GM21526 (cell line): ENCODE results near the gene ABL2.
A peak's percentile ranks its signal among the peaks of the same experiment; 100 is the strongest.

ENCODE experiments used
- ATAC-seq: cut with Tn5 transposase; IDR thresholded peaks from one replicate; pipeline ENCODE4 v1.9.1; 2021; ENCODE audit warnings: moderate library complexity; ENCODE audit not compliant: unreplicated experiment, low FRiP score

ABL2 gene

GRCh38 chr1:179103999-179104398, 125.5 kb downstream of the ABL2 start:
- no peak for ATAC-seq

DNA sequence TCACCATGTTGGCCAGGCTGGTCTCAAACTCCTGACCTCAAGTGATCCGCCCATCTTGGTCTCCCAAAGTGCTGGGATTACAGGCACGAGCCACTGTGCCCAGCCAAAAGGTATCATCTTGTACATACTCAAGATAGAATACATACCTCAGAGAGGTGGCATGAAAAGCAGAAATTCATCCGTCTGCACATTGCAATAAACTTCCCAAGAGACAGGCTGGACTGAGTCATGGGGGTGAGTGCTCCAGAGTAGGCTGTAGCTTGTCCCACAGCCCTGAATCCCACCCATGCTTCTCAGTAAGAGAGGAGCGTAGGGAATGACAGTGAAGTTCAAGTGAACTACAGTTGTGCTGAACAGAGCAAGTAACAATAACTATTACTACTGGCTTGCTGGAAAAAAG, 127.9 kb downstream of the ABL2 start:
- ATAC-seq: no peak

- ATAC-seq: no peak
These were observed 129.6 kb downstream of the ABL2 start for GRCh38 chr1:179099891-179100290.

DNA sequence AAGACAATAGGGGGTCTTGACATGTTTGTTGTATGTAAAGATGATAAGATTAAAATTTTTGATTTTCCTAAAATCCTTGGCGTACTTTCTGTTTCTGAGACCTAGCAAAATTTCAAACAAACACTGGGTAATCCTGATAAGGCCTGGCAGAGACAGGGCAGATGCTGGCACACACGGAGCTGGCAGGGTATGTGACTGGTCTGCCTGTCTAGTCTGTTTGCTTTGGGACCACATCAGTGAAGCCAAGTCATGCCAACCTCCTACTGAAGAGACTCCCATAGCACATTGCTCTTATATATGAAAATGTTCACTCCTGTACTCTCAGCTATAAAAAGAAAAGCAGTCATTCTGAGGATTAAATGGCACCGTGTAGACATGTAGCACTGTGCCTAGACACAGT, 133.6 kb downstream of the ABL2 start:
- no peak for ATAC-seq

DNA sequence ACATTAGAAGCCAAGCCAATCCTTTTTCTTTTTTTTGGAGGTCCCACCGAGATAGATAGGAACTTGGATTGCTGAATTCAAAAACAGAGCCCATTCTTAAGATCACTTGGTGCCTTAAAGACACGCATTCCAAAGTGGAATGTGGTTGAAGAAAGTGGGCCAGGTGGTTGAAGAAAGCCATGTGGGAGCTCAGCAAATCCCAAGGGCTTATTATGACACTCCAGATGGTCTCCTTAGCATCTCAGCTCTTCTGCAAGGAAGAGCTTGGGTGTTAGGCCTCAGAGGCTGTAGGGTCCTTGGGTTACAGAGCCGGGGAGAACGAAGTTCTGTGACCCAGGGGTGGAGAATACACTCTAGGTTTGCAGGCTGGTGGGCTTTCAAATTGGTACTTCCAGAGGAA, 134.1 kb downstream of the ABL2 start:
- ATAC-seq: no peak

DNA sequence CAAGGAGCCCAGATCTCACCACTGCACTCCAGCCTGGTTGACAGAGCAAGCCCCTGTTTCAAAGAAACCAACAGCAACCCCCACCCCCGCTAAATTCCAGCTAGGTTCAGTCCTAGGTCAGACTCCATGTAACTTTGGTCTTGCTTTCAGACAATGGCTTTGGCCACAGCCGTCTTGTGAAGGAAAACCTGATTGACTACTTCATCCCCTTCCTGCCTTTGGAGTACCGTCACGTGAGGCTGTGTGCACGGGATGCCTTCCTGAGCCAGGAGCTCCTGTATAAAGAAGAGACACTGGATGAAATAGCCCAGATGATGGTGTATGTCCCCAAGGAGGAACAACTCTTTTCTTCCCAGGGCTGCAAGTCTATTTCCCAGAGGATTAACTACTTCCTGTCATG, 134.7 kb downstream of the ABL2 start:
- ATAC-seq: no peak

DNA sequence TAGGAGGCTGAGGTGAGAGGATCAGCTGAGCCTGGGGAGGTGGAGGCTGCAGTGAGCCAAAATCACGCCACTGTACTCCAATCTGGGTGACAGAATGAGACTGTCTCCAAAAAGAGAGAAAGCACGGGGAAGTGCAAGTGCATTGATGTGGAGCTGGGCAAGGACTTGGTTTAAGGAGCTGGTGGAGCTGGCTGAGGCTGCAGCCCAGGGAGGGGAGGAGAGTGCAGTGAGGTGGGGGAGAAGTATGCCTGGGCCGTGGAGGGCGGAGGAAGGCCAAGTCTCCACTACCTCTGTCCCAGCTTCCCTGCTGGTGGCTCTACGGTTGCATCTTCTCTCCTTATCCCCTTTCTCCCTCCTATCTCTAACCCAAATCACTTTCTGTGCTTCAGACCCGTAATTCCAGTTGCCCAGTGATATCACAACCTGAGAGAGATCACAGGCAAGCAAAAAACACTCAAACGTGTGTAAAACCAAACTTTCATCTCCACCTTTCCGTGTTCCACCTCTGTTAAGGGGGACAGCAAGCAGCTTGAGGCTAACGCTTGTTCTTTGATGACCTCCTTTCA, 136.5 kb downstream of the ABL2 start:
- no peak for ATAC-seq

DNA sequence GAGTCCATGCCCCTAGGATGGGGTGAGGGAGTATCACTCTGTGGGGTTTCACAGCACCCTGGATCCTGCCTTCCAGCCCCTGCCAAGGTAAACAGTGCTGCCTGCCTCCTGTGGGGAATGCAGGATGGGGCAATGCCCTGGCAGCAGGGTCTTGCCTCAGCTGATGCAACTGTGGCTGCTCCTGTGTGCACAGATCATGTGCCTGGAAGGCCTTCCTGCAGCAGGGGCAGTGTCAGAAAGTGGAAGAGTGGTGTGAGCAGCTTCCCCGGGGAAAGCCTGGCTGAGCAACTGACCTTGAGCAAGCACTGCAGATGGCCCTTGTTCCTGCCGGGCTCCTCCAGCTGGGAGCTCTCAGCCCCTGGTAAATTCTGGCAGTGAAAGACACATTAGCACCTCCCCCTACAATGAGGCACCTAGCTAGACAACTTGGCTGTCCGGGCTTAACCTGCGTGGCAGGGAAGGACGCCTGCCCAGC, 137.7 kb downstream of the ABL2 start:
- ATAC-seq: no peak

DNA sequence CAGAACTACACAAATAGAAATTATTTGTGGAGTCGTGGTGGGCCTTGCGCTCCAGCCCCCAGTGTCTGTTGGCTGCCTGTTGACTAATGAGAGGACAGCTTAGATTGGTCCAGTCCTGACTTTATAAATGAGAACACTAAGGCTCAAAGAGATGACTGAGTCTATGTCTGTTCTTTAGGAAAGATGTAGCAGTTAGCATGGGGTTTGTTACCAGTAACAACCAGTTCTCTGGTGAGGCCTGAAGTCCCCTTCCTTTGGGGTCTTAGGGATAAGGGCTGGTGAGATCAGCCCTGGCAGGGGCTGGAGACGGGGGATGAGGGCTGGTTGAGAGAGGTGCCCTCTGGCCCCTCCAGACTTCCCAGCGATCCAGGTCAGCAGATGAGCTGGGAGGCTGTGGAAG, 138.6 kb downstream of the ABL2 start:
- ATAC-seq: no peak

DNA sequence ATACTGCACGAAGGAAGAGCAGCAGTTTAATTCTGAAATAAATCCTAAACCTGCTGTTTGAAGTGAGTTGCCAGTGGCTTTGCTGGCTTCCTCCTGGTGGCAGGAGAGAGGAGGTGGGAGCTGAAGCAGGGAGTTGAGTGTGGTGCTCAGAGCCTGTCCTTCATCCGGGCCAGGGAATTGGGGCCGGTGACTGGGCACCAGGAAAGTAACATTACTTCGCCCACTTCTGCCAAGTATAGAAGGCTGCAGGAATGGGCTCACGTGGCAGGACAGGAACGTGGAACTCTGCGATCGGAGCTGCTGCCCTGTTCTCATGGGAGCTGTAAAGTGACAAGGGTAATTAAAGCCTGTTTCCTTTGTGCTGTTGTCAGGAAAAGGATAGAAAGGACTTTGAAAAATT, 139.0 kb downstream of the ABL2 start:
- ATAC-seq: no peak

- no peak for ATAC-seq
These were observed 139.5 kb downstream of the ABL2 start for GRCh38 chr1:179089827-179090482.

DNA sequence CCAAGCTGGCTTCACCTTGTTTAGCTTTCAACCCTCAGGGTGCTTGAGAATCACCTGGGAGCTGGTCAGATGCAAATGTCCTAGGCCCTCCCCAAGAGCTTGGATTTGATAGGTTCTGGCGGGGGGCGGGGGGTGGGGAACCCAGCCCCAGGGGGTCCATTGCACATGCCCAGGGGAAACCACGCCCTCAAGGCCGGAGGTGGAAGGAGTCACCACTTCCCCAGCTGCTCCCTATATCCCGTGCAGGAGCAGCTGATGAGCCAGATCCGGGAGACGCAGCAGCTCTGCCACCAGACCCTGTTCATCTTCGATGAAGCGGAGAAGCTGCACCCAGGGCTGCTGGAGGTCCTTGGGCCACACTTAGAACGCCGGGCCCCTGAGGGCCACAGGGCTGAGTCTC, 141.8 kb downstream of the ABL2 start:
- no peak for ATAC-seq

DNA sequence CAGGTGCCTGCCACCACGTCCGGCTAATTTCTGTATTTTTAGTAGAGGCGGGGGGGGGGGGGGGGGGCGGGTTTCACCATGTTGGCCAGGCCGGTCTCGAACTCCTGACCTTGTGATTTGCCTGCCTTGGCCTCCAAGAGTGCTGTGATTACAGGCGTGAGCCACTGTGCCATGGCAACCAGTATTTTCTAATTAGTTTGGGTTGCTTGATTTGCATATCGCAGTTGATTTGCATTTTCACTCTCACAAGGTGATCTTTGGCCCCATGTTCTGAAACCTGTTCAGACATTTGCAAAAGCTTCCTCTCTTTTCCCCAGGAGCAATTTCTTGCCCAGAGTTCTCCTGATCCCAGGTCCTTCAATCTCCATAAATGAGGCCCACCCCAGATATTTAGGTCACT, 145.9 kb downstream of the ABL2 start:
- no peak for ATAC-seq

DNA sequence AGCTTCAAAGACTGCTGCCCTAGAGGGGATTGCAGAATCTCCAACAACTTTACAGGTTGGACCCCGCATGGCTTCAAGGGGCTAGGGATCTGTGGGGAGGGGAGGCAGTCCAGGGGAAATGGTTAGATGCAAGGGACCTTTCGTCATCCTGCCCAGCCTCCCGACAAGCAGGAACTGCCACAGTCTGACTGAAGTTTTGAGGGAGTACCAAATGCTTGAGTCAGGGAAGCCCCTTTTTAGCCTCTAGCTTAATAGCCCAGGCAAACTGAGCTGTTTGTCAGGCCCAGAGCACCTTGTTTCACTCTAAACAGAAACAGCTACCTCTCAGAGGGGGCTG, 146.5 kb downstream of the ABL2 start:
- ATAC-seq: no peak

DNA sequence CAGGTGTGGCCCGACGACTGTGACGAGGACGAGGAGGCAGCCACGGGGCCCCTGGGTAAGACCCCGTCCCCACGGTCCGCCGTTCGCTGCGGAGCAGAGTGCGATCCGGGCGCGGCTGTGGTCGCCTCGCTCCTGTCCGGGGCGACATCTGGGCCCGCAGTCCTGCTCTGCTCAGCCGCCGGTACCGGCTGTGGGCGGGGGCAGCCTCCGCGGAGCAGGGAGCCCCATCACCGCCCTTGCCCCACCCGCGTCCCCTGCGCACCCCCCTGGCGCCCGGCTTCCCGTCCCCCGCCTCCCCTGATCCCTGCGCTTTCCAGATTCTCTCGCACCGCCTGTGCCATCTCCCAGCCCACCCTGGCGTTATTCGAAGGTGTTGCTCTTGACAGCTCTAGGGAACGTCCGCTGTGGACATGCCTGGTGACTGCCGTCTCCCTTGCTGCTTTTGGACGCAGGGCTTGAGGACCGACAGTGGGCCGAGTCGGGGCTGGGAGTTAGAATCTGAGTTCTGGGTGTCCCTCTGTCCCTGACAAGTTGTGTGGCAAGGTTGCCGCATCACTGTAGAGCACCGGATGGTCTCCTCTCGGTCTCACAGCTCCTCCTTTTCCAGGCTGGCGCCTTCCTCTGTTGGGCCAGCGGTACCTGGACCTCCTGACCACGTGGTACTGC, 147.0 kb downstream of the ABL2 start:
- peak; percentile 15 for ATAC-seq

- peak; percentile 88 for ATAC-seq
These were observed 147.7 kb downstream of the ABL2 start, which contains the start of gene TOR3A for GRCh38 chr1:179081687-179082332. Gene TOR3A (plus strand): TSS chr1:179082070. CDS start chr1:179082129, 59 bp downstream.

DNA sequence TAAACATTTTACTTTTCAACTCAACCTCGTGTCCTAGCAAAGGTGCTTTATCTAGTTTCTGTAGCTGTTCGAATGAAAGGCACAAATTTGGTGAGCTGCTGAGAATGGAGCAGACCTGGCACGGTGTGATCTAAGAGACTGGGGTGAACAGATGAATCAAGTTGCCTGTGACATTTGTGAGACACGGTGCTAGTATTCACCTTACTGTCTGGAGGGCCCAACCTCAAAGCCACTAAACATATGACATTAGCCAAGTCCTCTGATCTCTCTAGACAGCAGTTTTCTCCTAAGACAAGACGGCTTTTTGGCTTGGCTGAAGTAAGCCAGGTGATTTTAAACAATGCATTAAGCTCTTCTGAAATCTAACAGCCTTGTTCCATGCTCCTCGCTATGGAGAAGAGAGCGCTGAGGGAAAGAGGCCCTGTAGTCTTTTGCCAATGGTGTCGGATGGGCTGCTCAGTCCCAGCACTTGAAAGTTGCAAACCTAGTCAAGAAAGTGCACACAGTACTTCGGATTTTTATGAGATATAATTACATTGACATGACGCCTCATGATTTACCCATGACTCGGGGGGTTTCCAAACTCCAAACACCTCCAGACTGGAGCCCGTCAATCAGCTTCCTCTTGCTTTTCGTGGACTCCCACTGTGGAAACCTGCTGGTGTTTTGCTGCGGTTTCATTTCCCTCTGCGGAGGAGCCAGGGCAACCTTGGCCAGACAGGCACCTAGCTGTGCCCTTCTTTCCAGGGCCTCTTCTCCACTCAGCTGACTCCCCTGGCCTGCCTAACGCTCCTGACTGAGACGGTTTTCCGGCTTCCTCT, 148.4 kb downstream of the ABL2 start:
- ATAC-seq: peak; percentile 21

GRCh38 chr1:179079113-179079761, 150.2 kb downstream of the ABL2 start:
- no peak for ATAC-seq

- no peak for ATAC-seq
These were observed 152.1 kb downstream of the ABL2 start for GRCh38 chr1:179077396-179077795.

DNA sequence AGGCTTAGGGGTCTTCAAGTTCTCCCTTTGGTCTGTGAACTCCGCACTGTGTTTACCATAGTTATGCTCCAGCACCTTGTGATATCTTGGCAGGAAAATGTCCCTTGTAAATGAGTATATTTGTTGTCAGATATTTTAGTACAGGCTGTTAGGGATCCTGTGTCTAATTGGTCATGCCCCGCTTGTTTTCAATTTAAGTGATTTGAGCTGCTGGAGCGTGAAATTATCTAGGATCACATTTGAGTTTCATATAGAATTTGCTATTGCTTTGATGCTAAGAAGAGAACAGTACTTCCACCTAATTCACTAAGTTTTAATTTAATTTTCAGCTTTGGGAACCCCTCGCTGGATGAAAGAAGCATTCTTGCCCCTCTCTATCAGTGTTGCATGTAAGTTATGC, 163.0 kb downstream of the ABL2 start:
- no peak for ATAC-seq
